Tibial nerve (tissue), 4 donors: Measurements from ENCODE around the gene SCAI. TPM values are rescaled to one million over a fixed set of nuclear protein-coding genes. Genes with fewer than 3 reads are reported as not detected.
"Not testable (repeated sequence)": the region's sequence is repeated elsewhere in the genome, so short reads cannot be mapped to it uniquely, and the experiment has no call there.

Experiments
- DNase-seq, 2 donors: peaks; one replicate each; pipeline ENCODE4 v3.0.0-alpha.2; 2019; ENCODE audit warnings: low spot score in 2 of 2
- H3K27ac ChIP-seq, 4 donors: fragments of 200-600 bp; sonication (generic) in 3 of 4; one replicate each; pipeline ENCODE4 v1.5.1; 2017 to 2019; ENCODE audit warnings: mild to moderate bottlenecking in 1 of 4
- H3K27me3 ChIP-seq, 2 donors: fragments of 200-600 bp; sonication (generic) in 1 of 2; one replicate each; pipeline versions ENCODE4 v1.5.1 to v1.6.0; 2017 to 2019
- H3K36me3 ChIP-seq, 3 donors: fragments of 200-600 bp; sonication (generic); one replicate each; pipeline ENCODE4 v1.5.1; 2018 to 2019
- H3K4me1 ChIP-seq, 4 donors: fragments of 200-600 bp; sonication (generic) in 3 of 4; one replicate each; pipeline ENCODE4 v1.5.1; 2017 to 2019
- H3K4me3 ChIP-seq, 4 donors: fragments of 200-600 bp; sonication (generic) in 3 of 4; one replicate each; pipeline ENCODE4 v1.5.1; 2017 to 2019; ENCODE audit warnings: mild to moderate bottlenecking in 1 of 4, moderate library complexity in 1 of 4
- H3K9me3 ChIP-seq, 4 donors: fragments of 200-600 bp; sonication (generic) in 3 of 4; one replicate each; pipeline ENCODE4 v1.5.1; 2017 to 2019
- CTCF ChIP-seq, 5 experiments: fragments of 200-600 bp in 3 of 5; fragments of 450-650 bp in 2 of 5; sonication (generic) in 3 of 5; IDR thresholded peaks; one replicate each; pipeline ENCODE4 v1.5.1; 2016 to 2019; ENCODE audit warnings: antibody characterized with exemption in 5 of 5, mild to moderate bottlenecking in 3 of 5, moderate library complexity in 2 of 5
- EP300 ChIP-seq, 2 donors: sonication (generic); formaldehyde crosslinking; IDR thresholded peaks; one replicate each; pipeline ENCODE4 v1.6.1; 2017; ENCODE audit warnings: antibody characterized with exemption in 2 of 2, mild to moderate bottlenecking in 1 of 2
- POLR2A ChIP-seq, 2 donors: fragments of 450-650 bp; IDR thresholded peaks; one replicate each; pipeline ENCODE4 v1.6.1; 2017; ENCODE audit warnings: antibody characterized with exemption in 2 of 2, mild to moderate bottlenecking in 2 of 2, moderate library complexity in 2 of 2
- WGBS, 2 donors: methylation state at CpG; one replicate each; pipeline ENCODE4 v1.1.5; 2018; 5-methylcytosine and 5-hydroxymethylcytosine counted together
- total RNA-seq, 4 donors: library from RNA; depleted of rRNA; stranded (reverse); fragments of >200 nt; gene quantifications; one replicate each; pipeline ENCODE4 v1.1.0, GENCODE V29; 2016

Gene SCAI
- total RNA-seq, 4 donors from 2014 or later = 8.8 to 19.2 (median 9.4) TPM

- H3K27me3 ChIP-seq = no peaks in the 10 kb centered on the region
- WGBS, 2 donors = 90 to 92% methylated on average over 1 of the region's 1 CpG
- no peak for DNase-seq
- H3K4me3 ChIP-seq = no peak overlapping the region
- H3K27ac ChIP-seq = no peak overlapping the region
- peaks cover 0 to 64% (median 0%) of the 10 kb centered on the region in 3 donors for H3K36me3 ChIP-seq
- no peaks in the 10 kb centered on the region for H3K4me1 ChIP-seq
- no peak for TF ChIP-seq POLR2A (IDR thresholded peaks at IDR 0.05)
- TF ChIP-seq CTCF (IDR thresholded peaks at IDR 0.05) = no peak
- TF ChIP-seq EP300 (IDR thresholded peaks at IDR 0.05) = no peak
- H3K9me3 ChIP-seq = no peaks in the 10 kb centered on the region
Observed at GRCh38 chr9:125024917-125025316, 118.4 kb downstream of the SCAI start.

GRCh38 chr9:125021069-125021468, 122.3 kb downstream of the SCAI start:
- Histone ChIP-seq H3K27ac (no peak overlapping the region), H3K9me3 (no peaks in the 10 kb centered on the region), H3K4me1 (no peaks in the 10 kb centered on the region), H3K4me3 (no peak overlapping the region), H3K36me3 (peaks cover 0 to 61% (median 0%) of the 10 kb centered on the region in 3 donors), H3K27me3 (no peaks in the 10 kb centered on the region)
- 94 to 96% methylated on average over 4 of the region's 4 CpGs for WGBS, 2 donors
- TF ChIP-seq CTCF (IDR thresholded peaks at IDR 0.05) (no peak), POLR2A (IDR thresholded peaks at IDR 0.05) (no peak), EP300 (IDR thresholded peaks at IDR 0.05) (no peak)
- no peak for DNase-seq

- WGBS, 2 donors = 82 to 93% methylated on average over 4 to 5 of the region's 5 CpGs
Observed at GRCh38 chr9:125015655-125016054, 127.7 kb downstream of the SCAI start.

GRCh38 chr9:125012013-125012412, 131.3 kb downstream of the SCAI start:
- H3K9me3 ChIP-seq, H3K4me3 ChIP-seq, DNase-seq, H3K27me3 ChIP-seq, H3K27ac ChIP-seq, H3K4me1 ChIP-seq: not testable (repeated sequence)
- WGBS, 2 donors = 98 to 100% methylated on average over 1 to 4 of the region's 4 CpGs
- H3K36me3 ChIP-seq = peaks cover 0 to 37% (median 0%) of the 10 kb centered on the region in 3 donors

More at GRCh38 chr9:125015655-125016054, 127.7 kb downstream of the SCAI start:
- H3K4me1 ChIP-seq, H3K27ac ChIP-seq, H3K27me3 ChIP-seq, H3K9me3 ChIP-seq, DNase-seq, H3K4me3 ChIP-seq: not testable (repeated sequence)
- peaks cover 0 to 35% (median 0%) of the 10 kb centered on the region in 3 donors for H3K36me3 ChIP-seq

- Histone ChIP-seq H3K9me3 (peaks cover 0 to 6% (median 2%) of the 10 kb centered on the region in 4 donors), H3K36me3 (peaks cover 0 to 41% (median 0%) of the 10 kb centered on the region in 3 donors), H3K4me1 (no peaks in the 10 kb centered on the region), H3K27ac (no peak overlapping the region), H3K4me3 (no peak overlapping the region), H3K27me3 (no peaks in the 10 kb centered on the region)
- 92 to 93% methylated on average over 2 of the region's 2 CpGs for WGBS, 2 donors
- DNase-seq = no peak
- no peak for TF ChIP-seq CTCF (IDR thresholded peaks at IDR 0.05)
- no peak for TF ChIP-seq EP300 (IDR thresholded peaks at IDR 0.05)
- TF ChIP-seq POLR2A (IDR thresholded peaks at IDR 0.05) = no peak
Observed at GRCh38 chr9:125008599-125008998, 134.7 kb downstream of the SCAI start.

GRCh38 chr9:125003332-125003731, 140.0 kb downstream of the SCAI start:
- no peak for DNase-seq
- peaks cover 0 to 2% (median under 1%) of the 10 kb centered on the region in 4 donors for H3K9me3 ChIP-seq
- H3K4me3 ChIP-seq = no peak overlapping the region
- H3K36me3 ChIP-seq = peaks cover 0 to 49% (median 0%) of the 10 kb centered on the region in 3 donors
- H3K4me1 ChIP-seq = no peaks in the 10 kb centered on the region
- no peak overlapping the region for H3K27ac ChIP-seq
- 95% methylated on average over 7 of the region's 7 CpGs for WGBS, 2 donors
- H3K27me3 ChIP-seq = no peaks in the 10 kb centered on the region
- TF ChIP-seq POLR2A (IDR thresholded peaks at IDR 0.05) = no peak
- no peak for TF ChIP-seq CTCF (IDR thresholded peaks at IDR 0.05)
- no peak for TF ChIP-seq EP300 (IDR thresholded peaks at IDR 0.05)
